ENCODE data around the gene TICAM1.
"Not testable (repeated sequence)": the region's sequence is repeated elsewhere in the genome, so short reads cannot be mapped to it uniquely, and the experiment has no call there.

The TICAM1 gene

DNA sequence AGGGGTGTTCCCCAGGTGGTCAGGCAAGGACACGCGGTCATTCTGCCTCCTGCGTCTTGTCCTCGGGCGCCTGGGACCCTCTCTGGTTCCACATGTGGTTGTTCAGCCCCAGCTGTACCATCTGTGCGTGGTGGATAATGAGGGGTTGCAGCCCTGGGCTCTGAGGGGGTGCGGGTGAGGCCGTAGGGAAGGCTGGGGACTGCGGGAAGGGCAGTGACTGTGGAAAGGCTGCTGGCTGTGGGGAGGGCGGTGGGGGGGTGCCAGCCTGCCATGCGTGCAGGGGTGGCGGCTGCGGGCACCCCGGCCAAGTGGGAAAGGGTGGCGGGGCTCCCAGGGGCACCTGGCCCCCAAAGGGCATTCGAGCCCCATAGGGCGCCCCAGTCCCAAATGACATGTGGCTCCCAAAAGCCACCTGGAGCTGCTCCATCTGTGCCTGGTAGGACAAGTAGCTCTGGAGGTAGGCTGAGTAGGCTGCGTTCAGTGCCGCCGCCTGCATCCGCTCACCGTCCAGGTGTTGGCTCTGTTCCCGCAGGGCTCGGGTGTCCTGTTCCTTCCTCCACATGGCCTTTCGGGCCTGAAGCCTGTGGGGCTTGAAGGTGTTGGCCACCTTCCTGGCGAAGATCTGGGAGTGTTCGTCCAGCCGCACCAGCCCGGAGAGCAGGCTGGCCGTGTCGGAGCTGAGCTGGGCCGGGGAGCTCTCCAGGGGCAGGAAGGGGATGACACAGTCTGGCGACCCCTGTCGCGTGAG is 15.1 kb downstream of the TICAM1 start:
- Histone ChIP-seq H3K9me3 (ENCODE audit: control insufficient read depth, low read length) (no peaks in the 10 kb centered on the region), H3K27me3 (replicated peaks; ENCODE audit: control insufficient read depth, insufficient read depth, low read length) (no peaks in the 10 kb centered on the region), H3K9ac (ENCODE audit: low read length) (peak overlapping the region; percentile 65), H3K4me1 (ENCODE audit: control insufficient read depth, insufficient read depth, low read length) (peaks cover 26% of the 10 kb centered on the region), H3K4me3 (ENCODE audit: low read length) (peak overlapping the region; percentile 70), H3K36me3 (ENCODE audit: control insufficient read depth, insufficient read depth, low read length, severe bottlenecking) (peaks cover 24% of the 10 kb centered on the region)
- DNase-seq (ENCODE audit: low read depth) = no peak

DNA sequence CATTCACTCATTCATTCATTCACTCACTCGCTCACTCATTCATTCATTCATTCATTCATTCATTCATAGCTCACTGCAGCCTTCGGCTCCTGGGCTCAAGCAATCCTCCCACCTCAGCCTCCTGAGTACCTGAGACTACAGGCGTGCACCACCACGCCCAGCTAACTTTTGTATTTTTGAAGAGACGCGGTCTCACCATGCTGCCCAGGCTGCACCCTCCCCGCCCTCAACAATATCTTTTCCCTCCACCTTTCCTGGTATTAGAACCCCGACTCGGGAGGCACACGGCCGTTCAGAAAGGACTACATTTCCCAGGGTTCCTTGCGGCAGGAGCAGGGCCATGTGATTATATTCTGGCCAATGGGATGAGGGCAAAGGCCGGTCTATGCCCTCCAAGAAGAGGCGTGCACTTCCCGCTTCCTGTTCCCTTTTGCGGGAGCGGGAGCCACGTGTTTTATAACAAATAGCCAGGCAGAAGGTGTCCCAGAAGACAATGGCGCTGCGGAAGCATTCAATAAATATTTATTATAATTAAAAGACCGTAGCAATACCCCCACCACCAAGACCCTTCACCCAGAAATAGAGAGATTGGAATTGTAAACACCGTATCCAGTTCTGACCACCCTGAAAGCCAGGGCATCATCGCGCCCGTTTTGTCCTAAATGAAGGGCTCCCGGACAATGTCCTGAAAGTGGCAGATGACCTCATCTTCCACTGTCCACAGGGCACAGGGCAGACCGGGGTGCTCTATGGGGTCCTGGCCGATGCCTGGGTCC is 15.9 kb downstream of the TICAM1 start:
- Histone ChIP-seq H3K9ac (ENCODE audit: low read length) (peak overlapping the region; percentile 65), H3K27me3 (replicated peaks; ENCODE audit: control insufficient read depth, insufficient read depth, low read length) (no peaks in the 10 kb centered on the region), H3K36me3 (ENCODE audit: control insufficient read depth, insufficient read depth, low read length, severe bottlenecking) (peaks cover 24% of the 10 kb centered on the region), H3K9me3 (ENCODE audit: control insufficient read depth, low read length) (no peaks in the 10 kb centered on the region), H3K4me1 (ENCODE audit: control insufficient read depth, insufficient read depth, low read length) (peaks cover 26% of the 10 kb centered on the region), H3K4me3 (ENCODE audit: low read length) (peak overlapping the region; percentile 70)
- DNase-seq (ENCODE audit: low read depth) = peak; percentile 96

GRCh38 chr19:4814625-4815425 is 16.7 kb downstream of the TICAM1 start:
- Histone ChIP-seq H3K9me3 (ENCODE audit: control insufficient read depth, low read length) (no peaks in the 10 kb centered on the region), H3K36me3 (ENCODE audit: control insufficient read depth, insufficient read depth, low read length, severe bottlenecking) (peaks cover 24% of the 10 kb centered on the region), H3K4me3 (ENCODE audit: low read length) (peak overlapping the region; percentile 70), H3K27me3 (replicated peaks; ENCODE audit: control insufficient read depth, insufficient read depth, low read length) (no peaks in the 10 kb centered on the region), H3K4me1 (ENCODE audit: control insufficient read depth, insufficient read depth, low read length) (peaks cover 26% of the 10 kb centered on the region), H3K9ac (ENCODE audit: low read length) (no peak overlapping the region)
- DNase-seq (ENCODE audit: low read depth) = peak; percentile 62

DNA sequence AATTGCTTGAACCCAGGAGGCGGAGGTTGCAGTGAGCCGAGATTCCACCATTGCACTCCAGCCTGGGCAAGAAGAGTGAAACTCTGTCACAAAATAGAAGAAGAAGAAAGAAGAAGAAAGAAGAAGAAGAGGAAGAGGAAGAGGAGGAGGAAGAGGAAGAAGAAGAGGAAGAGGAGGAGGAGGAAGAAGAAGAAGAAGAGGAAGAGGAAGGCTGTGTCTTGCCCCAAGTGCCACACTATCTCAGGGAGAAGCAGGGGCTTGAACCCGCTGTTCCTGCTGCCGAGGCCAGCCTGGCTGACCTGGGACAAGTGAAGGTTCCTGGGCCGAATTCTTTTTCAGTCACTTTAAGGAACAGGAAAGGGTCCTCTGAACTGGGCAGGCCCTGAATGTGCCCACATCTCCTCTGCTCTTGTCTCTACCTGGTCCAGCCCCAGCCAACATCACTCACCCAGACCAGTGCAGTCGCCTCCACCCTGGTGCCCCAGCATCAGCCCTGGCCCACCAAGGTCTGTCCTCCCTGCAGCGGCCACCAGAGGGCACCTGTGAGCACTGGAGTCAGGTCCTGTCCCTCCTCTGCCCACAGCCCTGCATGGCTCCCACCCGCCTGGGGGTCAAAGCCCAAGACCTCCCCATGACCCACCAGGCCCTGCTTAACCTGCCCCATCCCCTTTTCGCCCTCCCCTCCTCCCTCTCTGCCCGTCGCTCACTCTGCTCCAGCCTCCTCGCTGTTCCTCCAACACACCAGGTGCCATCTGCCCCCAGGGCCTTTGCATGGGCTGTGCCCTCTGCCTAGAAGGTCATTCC is 20.0 kb downstream of the TICAM1 start:
- Histone ChIP-seq H3K9me3 (ENCODE audit: control insufficient read depth, low read length) (no peaks in the 10 kb centered on the region), H3K36me3 (ENCODE audit: control insufficient read depth, insufficient read depth, low read length, severe bottlenecking) (peaks cover 1% of the 10 kb centered on the region), H3K9ac (ENCODE audit: low read length) (peak overlapping the region; percentile 11), H3K4me1 (ENCODE audit: control insufficient read depth, insufficient read depth, low read length) (peaks cover 26% of the 10 kb centered on the region), H3K4me3 (ENCODE audit: low read length) (no peak overlapping the region), H3K27me3 (replicated peaks; ENCODE audit: control insufficient read depth, insufficient read depth, low read length) (no peaks in the 10 kb centered on the region)
- DNase-seq (ENCODE audit: low read depth) = peak; percentile 79

GRCh38 chr19:4807188-4807587 is 24.3 kb downstream of the TICAM1 start:
- Histone ChIP-seq H3K9ac (ENCODE audit: low read length) (no peak overlapping the region), H3K9me3 (ENCODE audit: control insufficient read depth, low read length) (no peaks in the 10 kb centered on the region), H3K4me3 (ENCODE audit: low read length) (no peak overlapping the region), H3K4me1 (ENCODE audit: control insufficient read depth, insufficient read depth, low read length) (no peaks in the 10 kb centered on the region), H3K27me3 (replicated peaks; ENCODE audit: control insufficient read depth, insufficient read depth, low read length) (no peaks in the 10 kb centered on the region), H3K36me3 (ENCODE audit: control insufficient read depth, insufficient read depth, low read length, severe bottlenecking) (no peaks in the 10 kb centered on the region)
- no peak for DNase-seq (ENCODE audit: low read depth)

- DNase-seq (ENCODE audit: low read depth) = no peak
- Histone ChIP-seq H3K9me3 (ENCODE audit: control insufficient read depth, low read length) (no peaks in the 10 kb centered on the region), H3K27me3 (replicated peaks; ENCODE audit: control insufficient read depth, insufficient read depth, low read length) (no peaks in the 10 kb centered on the region), H3K4me1 (ENCODE audit: control insufficient read depth, insufficient read depth, low read length) (no peaks in the 10 kb centered on the region), H3K4me3 (ENCODE audit: low read length) (no peak overlapping the region), H3K9ac (ENCODE audit: low read length) (no peak overlapping the region), H3K36me3 (ENCODE audit: control insufficient read depth, insufficient read depth, low read length, severe bottlenecking) (no peaks in the 10 kb centered on the region)
These were observed 25.1 kb downstream of the TICAM1 start for GRCh38 chr19:4806384-4806783.

- H3K27me3 ChIP-seq (replicated peaks; ENCODE audit: control insufficient read depth, insufficient read depth, low read length); H3K9me3 ChIP-seq (ENCODE audit: control insufficient read depth, low read length); H3K4me3 ChIP-seq (ENCODE audit: low read length); DNase-seq (ENCODE audit: low read depth); H3K36me3 ChIP-seq (ENCODE audit: control insufficient read depth, insufficient read depth, low read length, severe bottlenecking); H3K9ac ChIP-seq (ENCODE audit: low read length); H3K4me1 ChIP-seq (ENCODE audit: control insufficient read depth, insufficient read depth, low read length): not testable (repeated sequence)
These were observed 26.4 kb downstream of the TICAM1 start for GRCh38 chr19:4805140-4805539.

DNA sequence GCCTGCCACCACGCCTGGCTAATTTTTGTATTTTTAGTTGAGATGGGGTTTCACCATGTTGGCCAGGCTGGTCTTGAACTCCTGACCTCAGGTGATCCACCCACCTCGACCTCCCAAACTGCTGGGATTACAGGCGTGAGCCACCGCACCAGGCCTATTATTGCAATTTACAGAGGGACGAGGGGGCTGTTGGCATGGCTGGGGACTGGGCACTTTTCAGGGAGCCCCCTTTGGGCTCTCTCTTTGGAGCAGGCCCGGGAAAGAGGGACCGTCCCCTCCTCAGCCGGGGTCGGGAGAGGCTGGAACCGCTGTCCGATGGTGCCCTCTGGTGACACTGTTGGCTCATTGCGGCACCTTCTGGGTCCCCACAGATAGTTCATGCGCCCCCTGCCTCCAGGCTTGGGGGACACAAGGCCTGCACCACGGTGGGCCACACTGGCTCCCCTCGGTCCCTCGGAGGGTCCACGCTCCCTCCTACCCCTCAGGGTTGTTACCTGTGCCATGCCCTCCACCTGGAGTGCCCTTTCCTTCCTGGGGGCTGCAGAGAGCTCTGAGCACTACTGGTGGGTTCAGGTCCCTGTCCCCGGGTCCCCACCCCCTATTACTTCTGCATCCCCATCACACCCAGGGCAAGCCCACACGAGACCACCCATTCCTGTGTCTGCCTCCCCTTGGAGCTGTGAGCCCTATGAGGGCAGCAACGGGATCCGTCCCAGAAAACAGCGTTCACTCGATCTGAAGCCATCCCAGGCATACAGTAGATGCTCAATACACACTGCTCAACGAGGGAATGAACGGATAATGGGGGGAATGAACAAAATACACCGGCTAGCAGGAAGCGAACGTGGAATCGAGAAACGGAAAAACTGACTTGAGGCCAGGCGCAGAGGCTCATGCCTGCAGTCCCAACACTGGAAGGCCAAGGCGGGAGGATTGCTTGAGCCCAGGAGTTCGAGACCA is 27.5 kb downstream of the TICAM1 start:
- H3K9ac ChIP-seq (ENCODE audit: low read length) = no peak overlapping the region
- H3K9me3 ChIP-seq (ENCODE audit: control insufficient read depth, low read length) = no peaks in the 10 kb centered on the region
- no peaks in the 10 kb centered on the region for H3K4me1 ChIP-seq (ENCODE audit: control insufficient read depth, insufficient read depth, low read length)
- H3K27me3 ChIP-seq (replicated peaks; ENCODE audit: control insufficient read depth, insufficient read depth, low read length) = no peaks in the 10 kb centered on the region
- H3K36me3 ChIP-seq (ENCODE audit: control insufficient read depth, insufficient read depth, low read length, severe bottlenecking) = no peaks in the 10 kb centered on the region
- peak; percentile 79 for DNase-seq (ENCODE audit: low read depth)
- no peak overlapping the region for H3K4me3 ChIP-seq (ENCODE audit: low read length)

- no peak for DNase-seq (ENCODE audit: low read depth)
- no peaks in the 10 kb centered on the region for H3K9me3 ChIP-seq (ENCODE audit: control insufficient read depth, low read length)
- no peaks in the 10 kb centered on the region for H3K4me1 ChIP-seq (ENCODE audit: control insufficient read depth, insufficient read depth, low read length)
- no peak overlapping the region for H3K4me3 ChIP-seq (ENCODE audit: low read length)
- no peaks in the 10 kb centered on the region for H3K27me3 ChIP-seq (replicated peaks; ENCODE audit: control insufficient read depth, insufficient read depth, low read length)
- no peak overlapping the region for H3K9ac ChIP-seq (ENCODE audit: low read length)
- H3K36me3 ChIP-seq (ENCODE audit: control insufficient read depth, insufficient read depth, low read length, severe bottlenecking) = no peaks in the 10 kb centered on the region
These were observed 28.8 kb downstream of the TICAM1 start for GRCh38 chr19:4802711-4803110.

GRCh38 chr19:4801085-4801619 is 30.4 kb downstream of the TICAM1 start:
- Histone ChIP-seq H3K36me3 (ENCODE audit: control insufficient read depth, insufficient read depth, low read length, severe bottlenecking) (peaks cover 7% of the 10 kb centered on the region), H3K9ac (ENCODE audit: low read length) (no peak overlapping the region), H3K9me3 (ENCODE audit: control insufficient read depth, low read length) (no peaks in the 10 kb centered on the region), H3K4me1 (ENCODE audit: control insufficient read depth, insufficient read depth, low read length) (no peaks in the 10 kb centered on the region), H3K4me3 (ENCODE audit: low read length) (no peak overlapping the region), H3K27me3 (replicated peaks; ENCODE audit: control insufficient read depth, insufficient read depth, low read length) (no peaks in the 10 kb centered on the region)
- no peak for DNase-seq (ENCODE audit: low read depth)

All from adipocyte (in vitro differentiated cells).